CD4-positive, alpha-beta T cell treated with Interleukin-17A for 4 hours (primary cell): Measurements from ENCODE around the gene BOK.
"Not testable (repeated sequence)": the region's sequence is repeated elsewhere in the genome, so short reads cannot be mapped to it uniquely, and the experiment has no call there.

ENCODE experiments used
- DNase-seq: peaks from one replicate; pipeline ENCODE4 v3.0.0-alpha.2; 2020; ENCODE audit warnings: mixed read lengths

Gene BOK

GRCh38 chr2:241559323-241560161 lies 997 bp downstream of the BOK start:
- DNase-seq: no peak

GRCh38 chr2:241560162-241560882 lies 1.8 kb downstream of the BOK start:
- no peak for DNase-seq

DNA sequence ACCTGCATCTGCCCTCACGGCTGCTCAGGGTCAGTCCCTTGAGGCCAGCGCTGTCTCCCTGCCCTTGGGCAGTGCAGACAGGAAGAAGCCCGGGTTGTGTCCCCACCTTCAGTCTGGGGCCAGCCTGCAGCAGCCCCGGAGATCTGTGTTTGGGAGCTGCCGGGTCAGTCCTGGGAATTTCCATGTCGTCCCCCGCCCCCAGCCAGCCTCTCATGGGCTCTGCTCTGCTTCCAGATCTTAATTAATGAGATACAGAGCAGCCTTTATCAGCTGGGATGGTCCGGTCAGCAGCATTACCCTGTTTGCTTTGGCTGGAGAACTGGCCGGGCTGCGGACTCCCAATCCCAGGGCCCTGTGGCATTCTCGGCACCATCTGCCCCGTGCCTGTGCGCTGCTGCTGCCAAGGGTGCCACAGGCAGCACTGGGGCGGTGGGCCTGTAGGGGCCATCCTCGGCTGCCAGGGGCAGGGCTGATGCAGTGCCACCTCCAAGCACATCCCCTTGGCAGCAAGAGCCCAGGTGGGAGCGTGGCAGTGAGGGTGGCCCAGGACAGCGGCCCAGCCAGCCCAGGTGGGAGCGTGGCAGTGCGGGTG lies 2.4 kb downstream of the BOK start:
- no peak for DNase-seq

GRCh38 chr2:241561832-241562231 lies 3.3 kb downstream of the BOK start:
- DNase-seq: no peak

GRCh38 chr2:241562269-241562891 lies 3.8 kb downstream of the BOK start:
- DNase-seq: no peak

DNA sequence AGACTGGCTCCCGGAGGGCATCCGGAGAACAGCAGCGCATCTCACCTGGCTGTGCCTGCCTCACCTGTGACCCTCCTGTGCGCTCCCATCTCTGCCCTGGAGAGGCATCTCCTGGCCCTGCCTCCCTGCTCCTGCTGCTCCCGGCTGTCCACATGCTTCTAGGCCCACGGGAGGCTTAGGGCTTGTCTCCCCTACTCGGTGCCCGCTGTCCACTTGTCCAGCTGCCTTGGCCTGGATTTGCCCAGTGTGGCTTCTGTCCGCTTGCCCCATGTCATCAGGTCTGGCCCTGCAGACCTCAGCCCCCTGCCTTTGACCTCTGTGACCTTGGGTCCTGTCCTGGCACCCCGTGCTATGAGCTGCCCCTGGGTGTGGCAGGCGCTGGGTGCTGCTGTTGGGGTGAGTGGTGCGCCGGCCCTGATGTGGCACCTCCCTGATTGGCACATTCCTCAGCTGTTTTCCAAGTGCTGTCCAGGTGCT lies 4.5 kb downstream of the BOK start:
- DNase-seq: no peak

DNA sequence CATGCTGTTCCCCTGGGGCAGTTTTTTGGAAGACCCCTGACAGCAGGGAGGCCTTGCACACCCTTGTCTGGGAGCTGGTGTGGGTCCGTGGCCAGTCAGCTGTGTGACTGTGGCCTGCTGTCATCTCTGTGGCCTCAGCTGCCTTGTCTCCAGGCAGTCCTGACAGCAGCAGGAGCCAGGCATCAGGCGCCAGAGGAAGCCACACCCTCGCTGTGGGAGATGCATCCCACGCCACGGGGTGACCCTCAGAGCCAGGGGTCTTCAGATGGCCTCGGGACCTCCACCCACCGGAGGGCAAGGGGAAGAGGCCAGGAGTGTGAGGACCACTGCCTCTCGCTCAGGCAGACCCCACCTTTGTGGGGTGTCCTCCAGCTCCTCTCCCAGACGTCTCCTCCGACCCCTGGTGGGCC lies 5.0 kb downstream of the BOK start:
- DNase-seq: no peak

- no peak for DNase-seq
These were observed 5.5 kb downstream of the BOK start for GRCh38 chr2:241563981-241564595.

DNA sequence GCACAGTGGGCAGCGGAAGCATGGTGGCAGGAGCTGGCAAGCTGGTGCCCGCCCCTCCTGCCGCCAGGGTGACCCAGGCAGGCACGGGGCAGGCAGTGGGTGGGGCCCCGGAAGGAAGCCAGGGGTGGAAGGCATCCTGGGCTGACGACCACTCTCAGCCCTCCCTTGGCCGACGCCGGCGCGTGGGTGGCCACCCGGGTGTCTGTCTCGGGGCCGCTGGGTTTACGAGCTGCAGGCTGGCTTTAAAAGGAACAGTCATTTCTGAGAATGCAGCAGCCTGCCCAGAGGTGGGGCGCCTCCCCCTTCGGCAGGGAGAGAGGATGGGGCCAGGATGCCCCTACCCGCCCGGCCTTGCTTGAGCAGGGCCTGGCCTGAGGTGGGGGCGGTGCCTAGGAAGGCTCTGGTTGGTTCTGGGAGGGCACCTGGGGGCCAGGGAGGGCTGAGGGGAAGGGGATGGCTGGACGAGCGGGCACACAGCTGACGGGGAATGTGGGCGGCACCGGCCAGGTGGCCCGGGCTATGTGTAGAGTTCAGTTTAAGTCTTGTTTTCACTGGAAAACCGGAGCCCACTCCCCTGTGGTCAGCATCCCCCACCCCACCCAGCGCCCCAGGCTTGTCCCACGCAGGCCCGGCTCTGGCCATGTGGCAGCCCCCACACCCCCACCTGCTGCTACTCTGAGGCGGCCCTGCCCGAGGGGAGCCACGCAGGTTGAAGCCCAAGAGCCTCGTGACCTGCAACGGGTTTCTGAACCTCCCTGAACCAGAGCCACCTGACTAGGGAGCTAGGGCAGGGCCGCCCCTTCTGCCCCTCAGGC lies 6.3 kb downstream of the BOK start:
- no peak for DNase-seq

DNA sequence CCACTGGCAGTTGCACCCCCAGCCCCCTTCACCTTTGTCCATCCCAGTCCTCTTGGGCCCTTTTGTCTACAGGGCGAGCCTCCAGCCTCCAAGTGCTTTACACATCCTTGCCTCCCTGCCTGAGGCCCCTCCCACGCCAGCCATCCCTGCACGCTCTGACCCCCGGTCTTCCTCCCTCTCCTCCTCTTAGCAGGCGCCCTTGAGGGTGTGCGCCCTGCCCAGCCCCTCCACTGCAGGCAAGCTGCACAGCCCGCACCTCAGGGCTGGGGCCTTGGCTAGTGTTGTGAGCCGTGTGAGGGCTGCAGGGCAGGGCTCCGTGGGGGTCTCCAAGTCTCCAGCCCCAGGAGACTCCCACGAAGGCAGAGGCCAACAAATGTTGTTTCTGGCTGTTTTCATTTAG lies 6.9 kb downstream of the BOK start:
- no peak for DNase-seq

GRCh38 chr2:241566021-241566420 lies 7.5 kb downstream of the BOK start:
- DNase-seq: not testable (repeated sequence)

GRCh38 chr2:241566468-241566867 lies 7.9 kb downstream of the BOK start:
- DNase-seq: no peak

DNA sequence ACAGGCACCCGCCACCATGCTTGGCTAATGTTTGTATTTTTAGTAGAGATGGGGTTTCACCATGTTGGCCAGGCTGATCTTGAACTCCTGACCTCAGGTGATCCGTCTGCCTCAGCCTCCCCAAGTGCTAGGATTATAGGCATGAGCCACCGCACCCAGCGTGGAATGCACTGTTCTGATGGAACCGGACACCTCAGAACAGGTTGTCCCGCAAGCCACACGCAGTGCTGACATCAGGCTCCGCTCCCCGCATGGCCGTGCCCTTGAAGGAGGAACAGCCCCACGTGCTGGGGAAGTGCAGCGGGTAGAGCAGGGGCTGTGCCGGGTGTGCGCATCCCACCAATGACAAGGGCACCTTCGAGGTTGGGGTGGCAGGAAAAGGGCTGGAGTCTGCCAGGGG lies 8.7 kb downstream of the BOK start:
- not testable (repeated sequence) for DNase-seq

GRCh38 chr2:241567776-241568175 lies 9.2 kb downstream of the BOK start:
- DNase-seq: no peak

DNA sequence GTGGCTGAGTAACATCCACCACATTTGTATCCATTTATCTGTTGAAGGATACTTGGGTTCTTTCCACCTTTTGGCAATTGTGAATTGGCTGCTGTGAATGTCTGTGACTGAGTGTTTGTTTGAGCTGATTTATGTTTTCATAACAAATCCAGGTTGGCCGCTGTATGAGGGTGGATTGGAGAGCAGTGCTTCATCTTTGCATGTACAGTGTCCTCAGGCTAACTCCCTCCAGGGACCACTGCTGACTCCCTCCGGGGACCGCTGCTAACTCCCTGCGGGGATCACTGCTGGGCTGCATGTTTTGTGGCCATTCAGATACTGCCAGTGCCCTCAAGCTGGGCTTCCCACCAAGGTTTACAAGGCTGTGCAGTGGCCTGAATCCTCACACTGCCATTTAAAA lies 10.2 kb downstream of the BOK start:
- no peak for DNase-seq

DNA sequence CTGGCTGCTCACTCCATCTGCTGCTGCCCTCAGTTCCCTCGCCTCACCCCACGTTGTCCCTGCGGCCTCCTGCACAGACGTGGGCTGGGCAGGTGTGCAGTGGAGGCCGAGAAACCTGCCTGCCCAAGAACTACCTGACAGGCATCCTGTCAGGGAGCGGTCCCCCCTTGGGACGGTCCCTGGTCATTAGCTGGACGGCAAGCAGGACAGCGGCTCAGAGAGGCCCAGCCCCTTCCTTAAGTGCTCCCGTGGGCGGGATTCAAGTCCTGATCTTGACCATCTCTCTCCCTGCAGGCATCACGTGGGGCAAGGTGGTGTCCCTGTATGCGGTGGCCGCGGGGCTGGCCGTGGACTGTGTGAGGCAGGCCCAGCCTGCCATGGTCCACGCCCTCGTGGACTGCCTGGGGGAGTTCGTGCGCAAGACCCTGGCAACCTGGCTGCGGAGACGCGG lies 11.3 kb downstream of the BOK start:
- DNase-seq: no peak

DNA sequence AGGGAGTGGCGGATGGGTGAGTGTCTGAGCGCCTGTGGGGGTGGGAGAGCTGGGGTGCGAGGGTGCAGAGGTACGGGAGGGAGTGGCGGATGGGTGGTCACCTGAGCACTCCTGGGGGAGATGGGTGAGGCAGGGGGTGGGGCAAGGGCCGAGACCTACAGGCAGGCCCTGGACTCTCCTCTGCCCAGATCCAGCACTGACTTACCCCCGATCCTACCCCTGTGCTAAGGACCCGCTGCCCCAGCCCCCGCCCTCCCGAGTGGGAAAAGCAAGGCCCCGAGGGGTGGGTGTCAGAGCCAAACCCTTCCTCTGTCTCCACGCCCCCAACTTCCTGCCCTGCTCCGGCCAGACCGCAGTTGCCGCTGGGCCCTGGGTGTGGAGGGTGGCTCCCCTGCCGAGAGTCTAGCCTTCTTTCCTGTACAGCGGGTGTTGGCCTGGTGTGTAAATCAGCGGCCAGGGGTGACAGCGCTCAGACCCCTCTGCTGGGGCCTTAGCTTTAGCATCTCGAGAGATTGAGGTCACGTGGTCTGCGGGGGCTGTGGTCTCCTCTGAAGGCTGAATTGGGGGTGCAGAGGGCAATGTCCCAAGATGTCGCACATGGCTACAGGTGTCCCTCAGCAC lies 12.5 kb downstream of the BOK start:
- no peak for DNase-seq

GRCh38 chr2:241571821-241572620 lies 13.5 kb downstream of the BOK start:
- no peak for DNase-seq

- DNase-seq: not testable (repeated sequence)
These were observed 14.5 kb downstream of the BOK start for GRCh38 chr2:241572915-241573651.

GRCh38 chr2:241573741-241574140 lies 15.2 kb downstream of the BOK start:
- no peak for DNase-seq
